SU-DHL-6 (cell line): ENCODE measurements around the gene CASP4.

Source experiments
- CTCF ChIP-seq: fragments of 200-600 bp; sonication (generic); IDR thresholded peaks from one replicate; pipeline ENCODE4 v1.5.1; 2017; ENCODE audit warnings: antibody characterized with exemption, mild to moderate bottlenecking, low read length, moderate library complexity; ENCODE audit not compliant: insufficient read depth, poor library complexity, severe bottlenecking
- EZH2phosphoT487 ChIP-seq: fragments of 200-600 bp; sonication (generic), shearing (Covaris generic); conservative IDR thresholded peaks from 2 replicates; pipeline ENCODE4 v1.6.1; 2018; ENCODE audit warnings: mild to moderate bottlenecking, antibody characterized with exemption, low read length, moderate library complexity, mixed read lengths

GRCh38 chr11:104934594-104934993 lies 33.8 kb downstream of the CASP4 start:
- TF ChIP-seq CTCF (no peak), EZH2phosphoT487 (no peak)
